Epithelial cell of prostate (primary cell): ENCODE results near the gene NR6A1.
A peak's percentile ranks its signal among the peaks of the same experiment; 100 is the strongest.
"Not testable (repeated sequence)": the region's sequence is repeated elsewhere in the genome, so short reads cannot be mapped to it uniquely, and the experiment has no call there.

Experiments used
- DNase-seq: peaks from one replicate; pipeline ENCODE4 v3.0.0-alpha.2; 2011; ENCODE audit warnings: low read depth, low spot score
- H3K27ac ChIP-seq: fragments of 450-650 bp; 2 replicates; pipeline ENCODE4 v1.5.1; 2017; ENCODE audit warnings: mild to moderate bottlenecking

Gene NR6A1

DNA sequence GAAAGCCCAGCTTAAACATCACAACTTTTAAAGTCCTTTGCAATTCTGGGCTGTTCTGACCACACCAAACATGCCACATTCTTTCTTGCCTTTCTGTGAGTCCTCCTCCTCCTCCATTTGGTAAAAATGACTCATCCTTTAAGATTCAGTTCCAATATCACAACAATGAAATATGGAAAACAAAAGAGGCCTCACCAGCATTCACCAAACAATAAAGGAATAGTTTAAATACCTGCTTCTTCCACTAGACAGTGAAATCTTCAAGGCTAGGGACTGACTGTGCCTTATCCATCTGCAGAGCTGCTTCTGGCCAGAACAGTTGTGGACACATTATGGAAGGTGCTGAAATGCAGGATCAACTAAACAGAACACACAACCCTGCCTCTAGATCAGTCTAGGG is 36.0 kb downstream of the NR6A1 start:
- DNase-seq: no peak
- H3K27ac ChIP-seq: peak overlapping the region; percentile 60

DNA sequence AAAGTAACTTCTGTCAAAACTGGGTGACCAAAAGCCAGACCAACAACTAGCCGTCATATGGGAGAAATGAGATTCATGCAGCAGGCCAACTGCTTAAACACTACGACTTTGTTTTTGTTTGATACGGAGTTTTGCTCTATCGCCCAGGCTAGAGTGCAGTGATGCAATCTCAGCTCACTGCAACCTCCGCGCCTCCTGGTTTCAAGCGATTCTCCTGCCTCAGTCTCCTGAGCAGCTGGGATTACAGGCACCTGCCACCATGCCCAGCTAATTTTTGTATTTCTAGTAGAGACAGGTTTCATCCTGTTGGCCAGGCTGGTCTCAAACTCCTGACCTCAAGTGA is 36.4 kb downstream of the NR6A1 start:
- not testable (repeated sequence) for DNase-seq
- H3K27ac ChIP-seq: peak overlapping the region; percentile 60

DNA sequence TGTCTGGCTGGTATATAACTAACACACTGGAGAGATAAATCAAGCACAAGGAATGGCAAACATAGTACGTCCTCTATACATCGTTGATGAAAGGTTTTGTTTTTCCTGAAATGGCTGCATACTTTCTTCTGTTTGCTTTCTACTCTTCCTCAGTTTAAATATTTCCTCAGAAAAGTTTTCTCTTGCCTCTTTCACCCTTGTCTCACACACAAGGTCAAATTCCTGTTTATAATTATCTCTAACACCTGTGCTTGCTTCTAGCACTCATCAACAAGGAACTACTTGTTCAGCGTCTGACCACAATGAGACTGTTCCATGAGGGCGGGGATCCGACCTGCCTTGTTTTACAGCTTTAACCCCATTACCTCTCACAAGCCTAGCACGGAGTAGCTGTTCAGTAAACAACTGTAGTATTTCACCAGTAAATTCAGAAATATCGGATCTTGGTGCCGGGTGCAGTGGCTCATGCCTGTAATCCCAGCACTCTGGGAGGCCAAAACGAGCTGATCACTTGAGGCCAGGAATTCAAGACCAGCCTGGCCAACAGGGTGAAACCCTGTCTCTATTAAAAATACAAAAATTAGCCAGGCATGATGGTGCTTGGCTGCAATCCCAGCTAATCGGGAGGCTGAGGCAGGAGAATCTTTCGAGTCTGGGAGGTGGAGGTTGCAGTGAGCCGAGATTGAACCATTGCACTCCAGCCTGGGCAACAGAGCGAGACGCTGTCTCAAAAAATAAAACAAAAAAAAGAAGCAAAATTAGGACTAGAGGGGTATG is 37.0 kb downstream of the NR6A1 start:
- peak overlapping the region; percentile 60 for H3K27ac ChIP-seq
- DNase-seq: peak; percentile 60

DNA sequence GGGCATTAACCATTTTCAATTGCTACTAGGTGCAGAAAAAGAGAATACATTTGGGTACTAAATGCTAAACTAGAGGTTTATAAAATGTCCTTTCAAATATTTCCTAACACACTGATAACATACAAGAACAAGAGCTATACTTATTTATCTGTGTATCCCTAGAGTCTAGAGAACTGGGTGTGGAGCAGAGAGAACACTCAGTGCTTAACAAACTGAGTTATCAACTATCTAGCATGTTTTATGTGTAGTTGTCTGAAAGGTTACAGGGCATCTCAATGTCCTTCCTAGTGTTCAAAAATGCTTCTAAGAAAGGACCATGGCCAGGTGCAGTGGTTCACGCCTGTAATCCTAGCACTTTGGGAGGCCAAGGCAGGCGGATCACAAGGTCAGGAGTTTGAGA is 40.3 kb downstream of the NR6A1 start:
- DNase-seq: no peak
- H3K27ac ChIP-seq: no peak overlapping the region

DNA sequence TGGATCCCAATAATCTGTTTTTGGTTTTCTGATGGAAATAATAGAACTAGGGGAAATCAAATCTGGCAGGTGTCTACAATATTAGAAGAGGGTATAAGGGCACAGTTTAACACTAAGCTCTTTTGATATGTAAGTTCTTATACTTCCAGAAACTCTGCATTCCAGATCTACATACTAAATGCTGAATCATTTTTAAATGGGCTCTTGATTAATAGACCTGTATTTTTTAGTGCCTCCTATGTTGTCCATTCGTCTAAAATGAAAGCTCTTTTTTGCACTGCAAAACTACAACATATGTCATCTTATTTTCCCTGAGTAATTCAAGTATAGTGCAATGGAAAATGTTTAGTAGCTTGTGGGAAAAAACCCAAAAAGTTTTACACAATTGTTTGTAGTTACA is 44.2 kb downstream of the NR6A1 start:
- H3K27ac ChIP-seq: peak overlapping the region; percentile 4
- DNase-seq: no peak

DNA sequence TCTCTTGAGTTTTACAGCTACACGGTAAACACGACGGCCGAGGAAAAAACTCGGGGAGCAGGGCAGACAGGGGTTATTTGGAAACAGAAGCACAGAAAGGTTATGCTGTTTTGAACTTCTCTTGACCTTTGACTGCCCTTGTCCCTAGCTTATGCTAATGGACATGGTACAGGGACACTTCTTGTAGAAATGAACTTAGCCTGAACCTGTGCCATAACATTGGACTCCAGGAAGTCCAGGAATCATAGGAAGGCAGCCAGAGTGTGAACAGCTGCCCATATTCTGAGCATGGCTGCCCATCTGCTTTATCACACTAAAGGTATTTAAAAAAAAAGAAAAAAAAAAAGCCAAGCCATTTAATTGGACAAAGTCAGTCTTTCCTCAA is 46.1 kb downstream of the NR6A1 start:
- DNase-seq: no peak
- H3K27ac ChIP-seq: no peak overlapping the region

DNA sequence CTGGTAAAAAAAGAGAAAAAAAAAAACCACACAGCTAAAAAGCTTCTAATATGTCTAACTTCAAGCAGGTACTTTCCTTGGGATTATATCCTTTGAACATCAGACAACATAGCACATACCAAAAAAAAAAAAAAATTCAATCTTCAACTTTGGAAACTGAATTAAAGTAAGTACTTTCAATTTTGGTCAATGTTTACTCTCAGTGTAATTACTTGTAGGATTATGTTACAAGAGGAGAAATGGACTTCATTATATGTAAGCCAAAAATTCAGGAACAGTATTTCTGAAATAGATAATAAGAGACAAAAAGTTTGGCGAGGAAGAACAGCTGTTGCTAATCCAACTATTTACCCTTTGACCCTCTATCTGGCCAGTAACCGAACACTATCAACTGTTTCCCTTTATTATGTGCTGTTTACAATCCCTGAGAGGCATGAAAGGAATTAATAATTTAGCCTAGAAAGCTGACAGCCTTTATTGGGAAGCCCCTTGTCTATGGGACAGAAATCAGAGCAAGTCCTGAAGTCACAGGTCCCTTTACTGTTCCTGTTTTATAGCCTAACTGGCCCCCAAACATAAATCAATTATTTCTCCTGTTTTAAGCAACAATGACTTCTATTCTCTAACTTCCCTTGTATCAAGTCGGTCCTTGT is 46.6 kb downstream of the NR6A1 start:
- no peak overlapping the region for H3K27ac ChIP-seq
- no peak for DNase-seq

DNA sequence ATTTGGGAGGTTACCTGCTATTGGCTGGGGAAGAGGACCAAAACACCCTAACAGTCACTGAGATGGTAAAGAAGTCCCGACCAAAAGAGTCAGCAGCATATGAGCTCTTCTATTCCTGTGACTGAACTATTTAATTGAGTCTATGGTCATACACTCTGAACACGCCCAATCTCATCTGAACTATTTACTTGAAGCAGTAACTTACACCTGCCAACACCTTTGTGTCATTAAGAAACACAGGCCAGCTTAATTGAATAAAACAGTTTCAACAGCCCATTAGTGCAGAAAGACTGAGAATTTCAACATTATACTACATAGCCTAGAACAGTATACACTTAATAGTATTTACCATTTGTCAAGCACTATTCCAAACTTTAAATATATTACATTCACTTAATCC is 47.8 kb downstream of the NR6A1 start:
- no peak overlapping the region for H3K27ac ChIP-seq

DNA sequence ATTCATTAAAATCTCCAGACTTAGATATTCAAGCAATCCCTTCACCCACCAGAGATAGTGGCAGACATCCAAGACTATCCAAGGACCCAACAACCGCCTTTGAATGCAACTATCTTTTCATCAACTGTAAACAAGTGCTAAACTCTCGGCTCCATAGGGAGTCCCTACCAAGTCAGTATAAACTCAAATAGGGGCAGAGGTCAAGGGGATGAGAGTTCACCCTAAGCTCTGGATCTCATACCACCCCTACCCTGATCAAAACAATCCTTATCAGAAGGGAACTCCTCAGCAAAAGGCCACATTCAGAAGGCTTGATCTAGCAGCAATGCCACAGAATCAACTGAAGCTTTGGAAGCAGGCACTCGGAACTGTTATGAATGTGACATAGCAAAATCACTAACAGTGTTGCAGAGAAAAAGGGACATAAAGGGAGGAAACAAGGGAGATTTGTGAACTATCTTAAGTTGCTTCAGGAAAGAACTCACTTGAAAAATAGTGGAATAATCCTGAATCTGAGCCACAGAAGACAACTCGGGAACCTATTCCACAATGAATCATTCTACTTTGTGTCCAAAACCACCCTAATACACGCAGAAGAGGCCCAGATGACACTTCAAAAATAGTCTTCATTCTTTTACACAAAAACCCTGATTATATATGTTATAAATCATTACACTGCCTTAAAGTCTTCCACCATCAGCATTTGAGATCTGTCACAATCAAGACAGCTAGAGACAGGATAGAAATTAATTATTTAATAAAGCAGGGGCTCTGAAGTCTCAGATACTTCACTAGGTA is 49.8 kb downstream of the NR6A1 start:
- no peak for DNase-seq
- no peak overlapping the region for H3K27ac ChIP-seq

More for the DNA sequence above, 47.8 kb downstream of the NR6A1 start:
- no peak for DNase-seq

DNA sequence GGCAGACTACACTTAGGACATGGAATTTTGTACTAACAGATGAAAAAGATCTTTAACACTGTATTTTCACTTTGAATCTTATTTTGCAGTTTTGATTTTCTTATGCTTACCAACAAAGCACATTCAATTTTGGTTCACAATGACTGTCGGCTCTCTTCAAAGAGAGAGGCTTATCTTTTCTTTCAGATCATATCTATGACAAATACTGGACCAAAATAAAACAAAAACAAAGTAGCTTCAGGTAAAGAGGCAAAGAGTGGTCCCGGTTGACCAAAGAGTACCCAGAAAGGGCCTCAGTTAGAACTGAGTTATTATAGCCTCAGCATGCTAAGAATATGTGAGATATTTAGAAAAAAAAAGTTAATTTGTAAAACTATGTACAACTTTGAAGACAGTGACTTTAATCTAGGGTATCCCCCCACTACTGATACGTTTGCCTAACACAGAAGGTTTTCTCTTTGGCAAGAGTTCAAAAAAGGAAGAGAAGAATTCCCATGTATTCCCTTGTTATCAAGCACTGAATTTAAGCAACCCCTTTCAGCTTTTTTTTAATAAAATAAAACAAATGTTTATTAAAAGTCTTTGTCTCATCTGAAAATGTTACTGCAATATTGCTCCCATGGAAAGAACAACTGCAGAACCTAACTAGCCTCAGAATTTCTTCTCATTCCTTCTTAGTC is 50.5 kb downstream of the NR6A1 start:
- DNase-seq: no peak
- no peak overlapping the region for H3K27ac ChIP-seq

DNA sequence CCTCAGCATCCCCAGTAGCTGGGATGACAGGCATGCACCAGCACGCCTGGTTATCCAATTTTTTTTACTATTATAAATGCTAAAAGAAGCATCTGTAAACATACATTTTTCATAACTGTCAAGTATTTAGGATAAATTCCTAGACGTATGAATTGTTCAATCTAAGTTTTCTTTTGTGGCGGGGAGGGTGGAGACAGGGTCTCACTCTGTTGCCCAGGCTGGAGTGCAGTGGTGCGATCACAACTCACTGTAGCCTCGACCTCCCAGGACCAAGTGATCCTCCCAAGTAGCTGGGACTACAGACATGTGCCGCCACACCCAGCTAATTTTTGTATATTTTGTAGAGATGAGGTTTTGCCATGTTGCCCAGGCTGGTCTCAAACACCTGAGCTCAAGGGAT is 52.2 kb downstream of the NR6A1 start:
- no peak overlapping the region for H3K27ac ChIP-seq
- DNase-seq: no peak

DNA sequence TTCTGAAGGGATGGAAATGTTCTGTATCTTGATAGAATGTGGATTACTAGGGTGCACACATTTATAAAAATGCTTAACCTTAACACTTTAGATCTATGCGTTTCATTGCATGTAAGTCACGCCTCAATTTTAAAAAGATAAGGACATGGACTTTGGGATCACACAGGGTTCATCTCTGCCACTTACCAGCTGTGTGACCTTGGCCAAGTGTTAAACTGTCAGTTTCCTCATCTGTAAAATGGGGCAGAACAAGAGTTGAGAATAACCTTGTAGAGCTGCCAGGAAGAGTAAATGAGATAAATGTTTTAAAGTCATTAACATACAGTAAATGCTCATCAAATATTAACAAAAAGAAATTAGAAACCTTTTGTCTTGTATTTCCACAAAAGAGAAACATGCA is 53.5 kb downstream of the NR6A1 start:
- no peak for DNase-seq
- no peak overlapping the region for H3K27ac ChIP-seq

DNA sequence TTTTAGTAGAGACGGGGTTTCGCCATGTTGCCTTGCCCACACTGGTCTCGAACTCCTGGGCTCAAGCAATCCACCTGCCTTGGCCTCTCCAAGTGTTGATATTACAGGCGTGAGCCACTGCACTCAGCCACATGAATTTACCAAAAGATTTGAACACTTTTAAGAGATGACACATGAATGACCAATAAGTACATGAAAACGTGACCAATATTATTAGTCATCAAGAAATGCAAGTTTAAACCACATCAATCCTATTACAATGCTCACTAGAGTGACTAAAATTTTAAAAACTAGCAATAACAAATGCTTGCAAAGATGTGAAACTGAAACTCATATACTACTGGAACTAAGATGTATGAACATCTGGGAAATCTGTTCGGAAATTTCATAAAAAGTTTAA is 54.3 kb downstream of the NR6A1 start:
- H3K27ac ChIP-seq: no peak overlapping the region

DNA sequence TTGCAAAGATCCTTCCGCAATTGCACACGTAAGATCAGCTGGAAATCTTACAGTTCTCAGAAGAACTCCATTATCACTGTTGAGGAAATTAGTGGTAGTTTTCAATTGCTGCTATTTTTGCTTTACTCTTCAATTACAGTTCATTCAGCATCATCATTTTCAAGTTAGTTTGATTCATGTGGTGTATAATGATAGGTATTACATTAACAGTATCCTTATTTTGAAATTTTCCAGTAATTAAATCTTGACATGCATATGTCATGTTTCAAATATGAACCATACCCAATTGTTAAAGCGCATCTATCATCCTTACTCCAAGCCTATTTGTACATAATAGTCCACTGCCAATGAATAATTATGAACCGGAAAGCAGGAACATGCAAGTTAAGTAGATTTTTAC is 60.3 kb downstream of the NR6A1 start:
- H3K27ac ChIP-seq: no peak overlapping the region
- DNase-seq: no peak

More for the DNA sequence above, 54.3 kb downstream of the NR6A1 start:
- DNase-seq: peak; percentile 40

DNA sequence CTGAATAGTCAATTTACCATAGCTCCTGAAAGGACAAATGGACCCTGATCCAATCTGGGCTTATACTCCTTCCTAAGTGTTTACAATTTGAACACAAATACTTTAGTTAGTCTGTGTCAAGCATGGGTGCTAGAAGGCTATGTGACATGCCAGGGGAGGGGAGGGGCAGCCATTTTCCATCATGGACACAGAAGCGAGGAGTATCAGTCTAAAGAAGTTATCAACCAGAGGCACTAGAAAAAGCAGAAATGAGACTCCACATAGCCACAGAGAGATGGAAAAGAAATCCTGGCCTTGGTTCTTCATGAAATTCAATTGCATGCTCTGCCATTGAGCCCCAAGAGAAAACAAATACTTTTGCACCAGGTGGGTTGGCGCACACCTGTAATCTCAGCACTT is 61.8 kb downstream of the NR6A1 start:
- H3K27ac ChIP-seq: no peak overlapping the region
- no peak for DNase-seq

DNA sequence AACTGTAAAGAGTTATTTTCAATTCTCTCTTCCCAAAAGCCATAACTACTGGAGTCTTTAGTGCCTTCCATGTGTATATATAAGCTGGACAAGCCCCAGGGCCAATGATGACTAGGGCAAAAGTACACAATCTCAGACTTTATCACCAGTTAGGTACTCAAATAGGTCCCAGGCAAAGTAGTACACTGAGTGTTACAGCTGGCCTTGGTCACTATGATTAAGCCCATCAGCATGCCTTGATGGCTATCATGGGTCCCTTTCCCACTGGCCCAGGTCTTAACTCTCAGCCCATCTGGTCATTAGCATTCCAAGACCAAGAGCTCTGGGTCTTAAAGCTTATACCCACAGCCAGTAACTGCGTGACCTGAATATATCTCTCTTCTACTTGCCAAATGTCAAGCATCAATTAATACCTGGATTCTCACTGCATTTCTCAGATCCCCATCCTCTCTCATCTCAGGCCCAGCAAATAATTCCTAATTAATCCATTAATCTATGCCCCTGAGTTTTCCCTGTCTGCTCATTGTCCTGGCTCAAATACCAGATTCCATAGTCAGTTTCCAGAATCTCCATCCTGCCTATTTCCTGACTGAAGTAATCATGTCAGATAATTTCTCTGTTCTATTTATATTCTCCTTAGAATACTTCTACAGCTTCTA is 62.3 kb downstream of the NR6A1 start:
- no peak for DNase-seq
- peak overlapping the region; percentile 38 for H3K27ac ChIP-seq

DNA sequence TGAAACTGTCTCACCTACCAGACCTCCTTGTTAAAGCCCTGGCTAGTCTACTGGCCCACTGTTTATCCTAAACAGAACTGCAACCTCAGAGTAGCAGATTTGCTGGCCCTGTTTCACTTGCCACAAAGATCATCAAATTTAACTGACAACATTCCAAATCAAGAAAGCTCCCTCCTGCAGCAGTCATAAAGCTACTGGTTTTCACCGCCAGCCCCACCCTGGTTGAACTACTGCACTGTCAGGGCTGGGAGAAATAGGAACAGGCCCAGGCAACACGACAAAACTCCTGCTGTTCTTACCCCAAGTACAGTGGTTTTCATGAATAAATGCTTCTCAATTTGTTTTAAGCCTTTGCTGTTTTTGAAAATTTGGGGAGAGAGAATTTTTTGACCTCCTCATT is 63.0 kb downstream of the NR6A1 start:
- no peak for DNase-seq
- peak overlapping the region; percentile 38 for H3K27ac ChIP-seq

DNA sequence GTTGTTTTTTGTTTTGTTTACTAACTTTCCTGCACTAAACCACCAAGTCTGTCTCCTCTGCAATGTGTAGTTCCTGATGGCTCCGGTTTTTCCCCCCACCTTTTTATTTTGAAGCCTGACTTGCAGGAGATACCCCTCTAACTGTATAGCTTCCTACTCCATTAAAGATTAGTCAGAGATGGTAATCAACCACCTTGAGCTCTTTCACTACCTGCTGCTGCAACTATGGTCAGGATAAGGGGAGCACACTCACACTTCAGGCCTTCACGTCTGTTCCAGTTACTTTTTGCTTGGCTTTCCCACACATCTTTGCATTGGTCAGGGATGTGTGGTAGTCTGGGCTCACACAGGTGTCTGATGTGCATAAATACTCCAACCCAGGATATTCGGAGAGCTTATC is 63.4 kb downstream of the NR6A1 start:
- peak overlapping the region; percentile 38 for H3K27ac ChIP-seq
- DNase-seq: no peak

DNA sequence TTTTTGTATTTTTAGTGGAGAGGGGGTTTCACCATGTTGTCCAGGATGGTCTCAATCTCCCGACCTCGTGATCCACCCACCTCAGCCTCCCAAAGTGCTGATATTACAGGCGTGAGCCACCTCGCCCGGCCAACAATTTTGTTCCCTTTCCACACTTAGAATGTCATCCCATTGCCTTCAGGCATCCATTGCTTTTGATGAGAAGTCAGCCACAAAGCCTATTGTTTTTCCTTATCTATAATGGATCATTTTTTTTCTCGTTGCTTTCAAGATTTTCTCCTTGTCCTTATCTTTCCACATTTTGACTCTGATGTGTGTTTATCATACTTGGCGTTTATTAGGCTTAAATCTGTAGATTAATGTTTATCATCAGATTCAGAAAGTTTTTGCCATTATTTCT is 64.4 kb downstream of the NR6A1 start:
- DNase-seq: no peak
- H3K27ac ChIP-seq: no peak overlapping the region

DNA sequence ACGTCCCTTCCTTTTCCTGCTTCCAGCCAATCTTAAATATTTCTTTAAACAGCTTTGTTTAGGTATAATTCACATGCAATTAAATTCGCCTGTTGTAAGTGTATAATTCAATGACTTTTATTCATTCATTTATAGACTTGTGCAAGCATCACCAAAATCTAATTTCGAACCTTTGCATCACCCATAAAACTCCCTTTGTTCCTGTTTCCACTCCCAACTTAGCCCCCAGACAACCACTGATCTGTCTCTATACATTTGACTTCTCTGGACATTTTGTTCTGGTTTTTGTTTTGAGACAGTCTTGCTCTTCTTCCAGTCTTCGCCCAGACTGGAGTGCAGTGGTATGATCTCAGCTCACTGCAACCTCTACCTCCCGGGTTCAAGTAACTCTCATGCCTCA is 71.5 kb downstream of the NR6A1 start:
- no peak for DNase-seq
- H3K27ac ChIP-seq: peak overlapping the region; percentile 83
